ENCODE results near the gene WBP1L. TPM values are rescaled to one million over a fixed set of nuclear protein-coding genes. Genes with fewer than 3 reads are reported as not detected.
A peak's percentile ranks its signal among the peaks of the same experiment; 100 is the strongest.

The WBP1L gene
- total RNA-seq, 1 experiment from 2014 or later: 23.8 TPM

DNA sequence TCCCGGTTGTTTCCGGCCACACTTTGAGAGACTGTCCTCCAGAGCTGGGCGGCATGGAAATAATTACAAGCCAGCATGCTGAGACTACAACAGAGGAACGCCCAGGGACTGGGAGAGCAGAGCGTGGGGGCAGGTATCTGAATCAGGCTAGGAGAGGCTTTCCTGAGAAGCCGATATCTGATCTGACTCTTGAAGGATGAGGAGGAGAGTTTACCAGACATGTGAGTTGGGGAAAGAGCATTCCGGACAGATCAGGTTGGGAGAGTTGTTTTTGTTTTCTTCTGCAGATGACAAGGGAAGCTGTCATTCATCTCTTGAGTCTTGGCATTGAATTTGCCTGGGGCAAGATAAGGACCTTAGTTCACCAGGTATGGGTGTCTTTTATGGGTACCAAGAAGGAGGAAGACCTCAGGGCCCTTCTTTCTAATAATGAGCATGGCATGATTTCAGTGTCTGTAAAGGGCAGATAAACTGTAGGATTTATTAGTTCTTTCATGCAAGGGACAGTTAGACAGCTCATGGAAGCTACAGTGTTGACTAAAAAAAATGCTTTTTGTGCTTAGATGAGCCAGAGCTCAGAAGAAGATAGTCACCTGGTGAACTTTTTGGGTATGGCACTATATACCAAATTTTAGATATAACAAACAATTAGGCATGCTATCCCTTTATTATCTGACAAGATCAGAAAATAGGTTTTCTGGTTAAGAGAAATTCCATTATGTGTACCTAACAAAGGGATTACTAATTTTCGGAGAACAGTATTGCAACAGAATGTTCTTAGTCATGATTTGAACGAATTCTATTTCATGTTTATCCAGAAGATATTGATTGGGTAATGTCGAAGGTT, 36.2 kb downstream of the WBP1L start:
- no peaks in the 10 kb centered on the region for H3K36me3 ChIP-seq (ENCODE audit: low read depth, low read length)
- no peak overlapping the region for H2AFZ ChIP-seq (ENCODE audit: low read length)
- TF ChIP-seq EZH2 (IDR thresholded peaks at IDR 0.05; ENCODE audit: low read length, unreplicated experiment): no peak
- no peak for TF ChIP-seq EZH2phosphoT487 (IDR thresholded peaks at IDR 0.05; ENCODE audit: borderline replicate concordance, low read length)
- 0 out of 2 replicates have a peak, but pooled peaks have one; percentile 17 for TF ChIP-seq CTCF (conservative IDR thresholded peaks at IDR 0.05; ENCODE audit: low read depth, low read length)
- no TSS peak for BruUV-seq (replicated peaks)
- POLR2A ChIA-PET (ENCODE audit: unreplicated experiment): no interaction called here
- no peak overlapping the region for H3K4me3 ChIP-seq (ENCODE audit: low read length)
- no peak for ATAC-seq
- no peak overlapping the region for H3K9ac ChIP-seq (ENCODE audit: low read length)
- peak overlapping the region; percentile 36 for H3K27ac ChIP-seq (ENCODE audit: low read length)
- no peaks in the 10 kb centered on the region for H3K9me2 ChIP-seq (replicated peaks; ENCODE audit: low read length)
- no peaks in the 10 kb centered on the region; the same call in 1 of the 2 replicates for H3K79me2 ChIP-seq (ENCODE audit: low read length)
- no peak overlapping the region for H3K4me2 ChIP-seq (ENCODE audit: low read length)
- intact Hi-C loops (cut with micrococcal nuclease): no loop called here
- H4K20me1 ChIP-seq (ENCODE audit: low read length): no peaks in the 10 kb centered on the region
- CTCF ChIA-PET: no interaction called here
- H3K9me3 ChIP-seq (ENCODE audit: low read length): no peaks in the 10 kb centered on the region
- peaks cover 17% of the 10 kb centered on the region; the same call in 1 of the 2 replicates for H3K4me1 ChIP-seq (ENCODE audit: insufficient read depth, low read length)
- DNase-seq: peak; percentile 58
- H3K27me3 ChIP-seq (ENCODE audit: low read length): no peaks in the 10 kb centered on the region
- no peaks in the 10 kb centered on the region for H3F3A ChIP-seq (ENCODE audit: low read length, unreplicated experiment)

DNA sequence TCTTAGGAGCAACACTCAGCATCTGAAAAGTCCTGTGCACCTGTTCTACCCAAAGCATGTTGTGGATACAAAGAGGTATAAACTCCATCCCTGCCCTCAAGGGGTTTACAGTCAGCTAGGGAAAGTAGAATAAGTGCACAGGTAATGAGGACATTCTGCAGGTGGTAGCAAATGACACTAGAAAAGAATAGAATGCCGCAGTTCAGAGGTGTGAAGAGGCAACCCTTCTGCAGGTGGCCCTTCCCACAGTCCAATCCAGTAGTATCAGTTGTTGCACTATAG, 36.7 kb downstream of the WBP1L start:
- ChIA-PET CTCF (interaction anchor here (0.5 kb wide), 1 partner anchor 8 kb away, joined by 3 read pairs; no protein-coding TSS in a partner anchor), POLR2A (ENCODE audit: unreplicated experiment) (no interaction called here)
- H4K20me1 ChIP-seq (ENCODE audit: low read length): no peaks in the 10 kb centered on the region
- TF ChIP-seq EZH2phosphoT487 (IDR thresholded peaks at IDR 0.05; ENCODE audit: borderline replicate concordance, low read length): no peak
- TF ChIP-seq CTCF (conservative IDR thresholded peaks at IDR 0.05; ENCODE audit: low read depth, low read length): no peak
- no peak for TF ChIP-seq EZH2 (IDR thresholded peaks at IDR 0.05; ENCODE audit: low read length, unreplicated experiment)
- H3K27ac ChIP-seq (ENCODE audit: low read length): no peak overlapping the region
- BruUV-seq (replicated peaks): no TSS peak
- DNase-seq (no peak), ATAC-seq (no peak)
- H3K4me3 ChIP-seq (ENCODE audit: low read length): no peak overlapping the region
- no peaks in the 10 kb centered on the region for H3K36me3 ChIP-seq (ENCODE audit: low read depth, low read length)
- no peaks in the 10 kb centered on the region; the same call in 1 of the 2 replicates for H3K79me2 ChIP-seq (ENCODE audit: low read length)
- no peaks in the 10 kb centered on the region for H3K27me3 ChIP-seq (ENCODE audit: low read length)
- no peak overlapping the region for H3K9ac ChIP-seq (ENCODE audit: low read length)
- no peaks in the 10 kb centered on the region for H3K9me3 ChIP-seq (ENCODE audit: low read length)
- H3K4me1 ChIP-seq (ENCODE audit: insufficient read depth, low read length): peaks cover 17% of the 10 kb centered on the region; the same call in 1 of the 2 replicates
- no peak overlapping the region for H3K4me2 ChIP-seq (ENCODE audit: low read length)
- H3K9me2 ChIP-seq (replicated peaks; ENCODE audit: low read length): no peaks in the 10 kb centered on the region
- intact Hi-C loops (cut with micrococcal nuclease): no loop called here
- no peak overlapping the region for H2AFZ ChIP-seq (ENCODE audit: low read length)
- no peaks in the 10 kb centered on the region for H3F3A ChIP-seq (ENCODE audit: low read length, unreplicated experiment)

Measured in PC-3 (cell line).